PFSK-1 (cell line): Measurements from ENCODE around the gene RNF215.

Experiments
- POLR2AphosphoS5 ChIP-seq: IDR thresholded peaks from 2 replicates; pipeline ENCODE4 v1.6.1; 2012; ENCODE audit warnings: low read depth, mild to moderate bottlenecking, control low read depth, low read length, moderate library complexity
- SIN3A ChIP-seq: IDR thresholded peaks from 2 replicates; pipeline ENCODE4 v1.6.1; 2012; ENCODE audit warnings: mild to moderate bottlenecking, low read length, moderate library complexity, borderline replicate concordance; ENCODE audit not compliant: insufficient read depth
- TF ChIP-seq, protein P1 (sequence below), 2 experiments: IDR thresholded peaks; 2 replicates each; pipeline versions ENCODE4 v1.6.1 to v1.8.0; 2011 to 2012; ENCODE audit warnings: low read depth in 2 of 2, low read length in 2 of 2, control low read depth in 1 of 2, inconsistent platforms in 1 of 2, mild to moderate bottlenecking in 1 of 2, moderate library complexity in 1 of 2; ENCODE audit not compliant: insufficient read depth in 1 of 2

DNA sequence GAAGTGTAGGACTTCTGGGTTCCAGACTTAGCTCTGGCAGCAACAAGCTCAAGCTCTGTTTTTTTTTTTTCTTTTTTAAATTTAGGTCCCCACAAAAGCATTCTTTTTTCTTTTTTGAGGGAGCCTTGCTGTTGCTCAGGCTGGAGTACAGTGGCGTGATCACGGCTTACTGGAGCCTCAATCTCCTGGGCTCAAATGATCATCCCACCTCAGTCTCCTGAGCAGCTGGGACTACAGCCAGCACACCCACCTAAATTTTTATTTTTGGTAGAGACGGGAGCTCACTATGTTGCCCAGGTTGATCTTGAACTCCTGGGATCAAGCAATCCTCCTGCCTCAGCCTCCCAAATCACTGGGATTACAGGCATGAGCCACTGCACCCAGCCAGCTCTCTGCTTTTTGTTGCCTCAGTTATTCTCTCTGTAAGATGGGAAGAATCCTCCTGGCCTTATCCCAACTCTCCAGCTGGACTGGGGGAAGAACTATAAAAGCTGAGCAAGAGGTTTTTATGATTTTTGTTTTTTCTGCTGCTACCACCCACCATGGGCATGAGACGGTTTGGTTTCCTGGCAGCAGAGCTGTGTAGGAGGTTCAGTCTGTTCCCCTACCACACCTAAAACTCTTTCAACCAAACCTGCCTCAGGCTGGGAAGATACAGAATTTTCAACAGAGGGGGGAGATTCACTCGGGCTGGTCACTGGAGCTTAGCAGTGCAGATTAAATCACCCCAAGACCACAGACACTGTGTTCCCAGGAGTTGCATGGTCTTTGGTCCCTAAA is 26.7 kb upstream of the RNF215 start:
- TF ChIP-seq, protein P1, sequence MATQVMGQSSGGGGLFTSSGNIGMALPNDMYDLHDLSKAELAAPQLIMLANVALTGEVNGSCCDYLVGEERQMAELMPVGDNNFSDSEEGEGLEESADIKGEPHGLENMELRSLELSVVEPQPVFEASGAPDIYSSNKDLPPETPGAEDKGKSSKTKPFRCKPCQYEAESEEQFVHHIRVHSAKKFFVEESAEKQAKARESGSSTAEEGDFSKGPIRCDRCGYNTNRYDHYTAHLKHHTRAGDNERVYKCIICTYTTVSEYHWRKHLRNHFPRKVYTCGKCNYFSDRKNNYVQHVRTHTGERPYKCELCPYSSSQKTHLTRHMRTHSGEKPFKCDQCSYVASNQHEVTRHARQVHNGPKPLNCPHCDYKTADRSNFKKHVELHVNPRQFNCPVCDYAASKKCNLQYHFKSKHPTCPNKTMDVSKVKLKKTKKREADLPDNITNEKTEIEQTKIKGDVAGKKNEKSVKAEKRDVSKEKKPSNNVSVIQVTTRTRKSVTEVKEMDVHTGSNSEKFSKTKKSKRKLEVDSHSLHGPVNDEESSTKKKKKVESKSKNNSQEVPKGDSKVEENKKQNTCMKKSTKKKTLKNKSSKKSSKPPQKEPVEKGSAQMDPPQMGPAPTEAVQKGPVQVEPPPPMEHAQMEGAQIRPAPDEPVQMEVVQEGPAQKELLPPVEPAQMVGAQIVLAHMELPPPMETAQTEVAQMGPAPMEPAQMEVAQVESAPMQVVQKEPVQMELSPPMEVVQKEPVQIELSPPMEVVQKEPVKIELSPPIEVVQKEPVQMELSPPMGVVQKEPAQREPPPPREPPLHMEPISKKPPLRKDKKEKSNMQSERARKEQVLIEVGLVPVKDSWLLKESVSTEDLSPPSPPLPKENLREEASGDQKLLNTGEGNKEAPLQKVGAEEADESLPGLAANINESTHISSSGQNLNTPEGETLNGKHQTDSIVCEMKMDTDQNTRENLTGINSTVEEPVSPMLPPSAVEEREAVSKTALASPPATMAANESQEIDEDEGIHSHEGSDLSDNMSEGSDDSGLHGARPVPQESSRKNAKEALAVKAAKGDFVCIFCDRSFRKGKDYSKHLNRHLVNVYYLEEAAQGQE (IDR thresholded peaks at IDR 0.05; ENCODE audit: insufficient read depth in 1 of 2, low read depth in 2 of 2, low read length in 2 of 2) = no peak
- TF ChIP-seq SIN3A (no peak), POLR2AphosphoS5 (no peak)
